Liver (tissue), 9 donors: ENCODE data around the gene SLC25A29. TPM values are rescaled to one million over a fixed set of nuclear protein-coding genes. Genes with fewer than 3 reads are reported as not detected.

Experiments used
- DNase-seq: peaks from one replicate; pipeline ENCODE4 v3.0.0-alpha.2; 2017; ENCODE audit warnings: low spot score
- H3K27ac ChIP-seq, 2 donors: one replicate each; pipeline ENCODE4 v1.7.0; 2013; ENCODE audit warnings: inconsistent platforms in 2 of 2, low read length in 2 of 2, control low read depth in 1 of 2, low read depth in 1 of 2, mild to moderate bottlenecking in 1 of 2
- H3K27me3 ChIP-seq, 4 donors: one replicate each; pipeline versions ENCODE4 v1.6.1 to v1.7.0; 2013; ENCODE audit warnings: low read length in 3 of 4, inconsistent platforms in 1 of 4, mild to moderate bottlenecking in 1 of 4, moderate library complexity in 1 of 4; ENCODE audit not compliant: control insufficient read depth in 4 of 4, insufficient read depth in 4 of 4
- H3K36me3 ChIP-seq, 4 donors: one replicate each; pipeline versions ENCODE4 v1.6.1 to v1.7.0; 2013; ENCODE audit warnings: low read length in 3 of 4, mild to moderate bottlenecking in 3 of 4, low read depth in 1 of 4, moderate library complexity in 1 of 4; ENCODE audit not compliant: control insufficient read depth in 4 of 4, insufficient read depth in 3 of 4
- H3K4me1 ChIP-seq, 4 donors: one replicate each; pipeline versions ENCODE4 v1.6.1 to v1.7.0; 2013; ENCODE audit warnings: low read length in 3 of 4, mild to moderate bottlenecking in 3 of 4, moderate library complexity in 1 of 4; ENCODE audit not compliant: control insufficient read depth in 4 of 4, insufficient read depth in 4 of 4
- H3K4me3 ChIP-seq, 3 donors: one replicate each; pipeline versions ENCODE4 v1.6.1 to v1.7.0; 2013; ENCODE audit warnings: low read length in 3 of 3, control low read depth in 1 of 3, low read depth in 1 of 3, mild to moderate bottlenecking in 1 of 3
- H3K9ac ChIP-seq, 2 donors: one replicate each; pipeline ENCODE4 v1.7.0; 2013; ENCODE audit warnings: low read length in 2 of 2, mild to moderate bottlenecking in 2 of 2, moderate library complexity in 2 of 2, control low read depth in 1 of 2, low read depth in 1 of 2
- H3K9me3 ChIP-seq, 4 donors: one replicate each; pipeline versions ENCODE4 v1.6.1 to v1.7.0; 2013; ENCODE audit warnings: low read length in 3 of 4; ENCODE audit not compliant: control insufficient read depth in 4 of 4
- CTCF ChIP-seq: fragments of 150-350 bp; IDR thresholded peaks from 2 replicates; pipeline ENCODE4 v1.5.1; 2017; ENCODE audit warnings: improper control_type of control experiment, low read depth, low read length; ENCODE audit not compliant: missing input control
- EGR1 ChIP-seq, 2 donors: IDR thresholded peaks; 2 replicates each; pipeline ENCODE4 v1.6.1; 2016 to 2018; ENCODE audit warnings: antibody characterized with exemption in 2 of 2, low read depth in 2 of 2
- HNF4A ChIP-seq, 2 donors: conservative IDR thresholded peaks; 2 replicates each; pipeline ENCODE4 v1.6.1; 2016; ENCODE audit warnings: antibody characterized with exemption in 2 of 2, mild to moderate bottlenecking in 2 of 2
- HNF4G ChIP-seq: IDR thresholded peaks from 2 replicates; pipeline ENCODE4 v1.6.1; 2016; ENCODE audit warnings: antibody characterized with exemption
- JUND ChIP-seq, 2 donors: IDR thresholded peaks; 2 replicates each; pipeline ENCODE4 v1.6.1; 2016; ENCODE audit warnings: antibody characterized with exemption in 2 of 2
- NR2F2 ChIP-seq: IDR thresholded peaks from 2 replicates; pipeline ENCODE4 v1.6.1; 2016; ENCODE audit warnings: antibody characterized with exemption
- RAD21 ChIP-seq, 2 donors: IDR thresholded peaks; 2 replicates each; pipeline ENCODE4 v1.6.1; 2016; ENCODE audit warnings: antibody characterized with exemption in 2 of 2, mild to moderate bottlenecking in 2 of 2
- REST ChIP-seq: IDR thresholded peaks from 2 replicates; pipeline ENCODE4 v1.6.1; 2016; ENCODE audit warnings: antibody characterized with exemption, mild to moderate bottlenecking
- RXRA ChIP-seq, 2 donors: IDR thresholded peaks; 2 replicates each; pipeline ENCODE4 v1.6.1; 2017 to 2018; ENCODE audit warnings: antibody characterized with exemption in 2 of 2, mild to moderate bottlenecking in 1 of 2
- TAF1 ChIP-seq: conservative IDR thresholded peaks from 2 replicates; pipeline ENCODE4 v1.6.1; 2016; ENCODE audit warnings: antibody characterized with exemption, mild to moderate bottlenecking
- YY1 ChIP-seq: IDR thresholded peaks from 2 replicates; pipeline ENCODE4 v1.6.1; 2016; ENCODE audit warnings: antibody characterized with exemption, mild to moderate bottlenecking
- ZBTB33 ChIP-seq: IDR thresholded peaks from 2 replicates; pipeline ENCODE4 v1.6.1; 2016; ENCODE audit warnings: antibody characterized with exemption
- WGBS: extraction: QIAGEN DNeasy Blood & Tissue Kit; methylation state at CpG from one replicate; pipeline ENCODE4 v1.1.7; 2013; 5-methylcytosine and 5-hydroxymethylcytosine counted together
- polyA plus RNA-seq, 2 donors: library from polyadenylated mRNA; stranded (reverse) in 1 of 2; unstranded in 1 of 2; fragments of 200-250 nt in 1 of 2; fragments of >200 nt in 1 of 2; fragmentation: Nextera tagmentation in 1 of 2; extraction: Ambion mirVana in 1 of 2; gene quantifications; one replicate each; pipeline versions ENCODE4 v1.2.1 to v1.2.3, GENCODE V29; 2013 to 2015
- total RNA-seq, 2 donors: library from RNA; depleted of rRNA; stranded (reverse); fragments of >200 nt; gene quantifications; one replicate each; pipeline ENCODE4 v1.2.3, GENCODE V29; 2014
- donor health status: healthy.
- donor health status: healthy.
- donor health status: healthy.
- donor health status: healthy.
- donor health status: healthy.

SLC25A29 gene
- total and polyA plus RNA-seq, 4 donors: 2.4 to 13.9 (median 8.9) TPM

GRCh38 chr14:100282083-100282350 lies 24.2 kb downstream of the SLC25A29 start (continued):
- TF ChIP-seq CTCF (no peak), YY1 (no peak), HNF4G (no peak), EGR1 (IDR thresholded peaks at IDR 0.05; ENCODE audit: low read depth in 2 of 2) (no peak)

GRCh38 chr14:100281286-100282082 lies 24.8 kb downstream of the SLC25A29 start:
- no peak overlapping the region for H3K9ac ChIP-seq
- DNase-seq: no peak
- H3K9me3 ChIP-seq: no peaks in the 10 kb centered on the region
- 83% methylated on average over 11 of the region's 11 CpGs for WGBS
- no peak overlapping the region for H3K4me3 ChIP-seq
- peaks cover 1 to 23% (median 10%) of the 10 kb centered on the region in 4 donors for H3K4me1 ChIP-seq
- no peaks in the 10 kb centered on the region for H3K27me3 ChIP-seq
- H3K27ac ChIP-seq: no peak overlapping the region
- TF ChIP-seq NR2F2 (no peak), TAF1 (no peak)
- H3K36me3 ChIP-seq: peaks cover 0 to 8% (median 1%) of the 10 kb centered on the region in 4 donors

GRCh38 chr14:100279563-100279962 lies 26.7 kb downstream of the SLC25A29 start:
- Histone ChIP-seq H3K4me3 (no peak overlapping the region), H3K9ac (no peak overlapping the region), H3K36me3 (peaks cover 0 to 10% (median 1%) of the 10 kb centered on the region in 4 donors), H3K4me1 (peaks cover 1 to 12% (median 3%) of the 10 kb centered on the region in 4 donors), H3K9me3 (no peaks in the 10 kb centered on the region), H3K27me3 (no peaks in the 10 kb centered on the region), H3K27ac (no peak overlapping the region)
- TF ChIP-seq RAD21 (IDR thresholded peaks at IDR 0.05) (no peak), CTCF (no peak), EGR1 (IDR thresholded peaks at IDR 0.05; ENCODE audit: low read depth in 2 of 2) (no peak), HNF4A (conservative IDR thresholded peaks at IDR 0.05) (no peak), REST (no peak), RXRA (IDR thresholded peaks at IDR 0.05) (no peak), ZBTB33 (no peak), JUND (IDR thresholded peaks at IDR 0.05) (no peak)
- 96% methylated on average over 8 of the region's 8 CpGs for WGBS
- no peak for DNase-seq
